SK-N-MC (cell line): ENCODE data around the gene RIIAD1.
"Not testable (repeated sequence)": the region's sequence is repeated elsewhere in the genome, so short reads cannot be mapped to it uniquely, and the experiment has no call there.

ENCODE experiments used
- DNase-seq: peaks from one replicate; pipeline ENCODE4 v3.0.0-alpha.2; 2011; ENCODE audit warnings: low read depth, low spot score
- H3K27ac ChIP-seq: fragments of 200-600 bp; sonication (generic); 2 replicates; pipeline ENCODE4 v1.5.1; 2016; ENCODE audit warnings: mixed run types
- H3K36me3 ChIP-seq: fragments of 200-600 bp; sonication (generic); 2 replicates; pipeline ENCODE4 v1.6.1; 2017; ENCODE audit warnings: antibody characterized with exemption, low read length, mixed read lengths; ENCODE audit not compliant: insufficient read depth
- H3K4me3 ChIP-seq: fragments of 200-600 bp; sonication (generic); 2 replicates; pipeline ENCODE4 v1.5.1; 2016
- H3K9ac ChIP-seq: fragments of 200-600 bp; sonication (generic); 2 replicates; pipeline ENCODE4 v1.8.0; 2017; ENCODE audit warnings: mixed run types, mixed read lengths; ENCODE audit not compliant: insufficient read length
- H3K9me3 ChIP-seq: fragments of 200-600 bp; sonication (generic); 2 replicates; pipeline ENCODE4 v1.6.1; 2017; ENCODE audit warnings: low read depth, mild to moderate bottlenecking, antibody characterized with exemption, low read length, moderate library complexity, mixed read lengths
- EZH2 ChIP-seq: fragments of 200-600 bp; sonication (generic); IDR thresholded peaks from one replicate; pipeline ENCODE4 v1.6.1; 2017; ENCODE audit warnings: antibody characterized with exemption
- FOXP2 ChIP-seq: optimal IDR thresholded peaks from 2 replicates; pipeline ENCODE3; 2011; ENCODE audit warnings: mild to moderate bottlenecking, moderate library complexity; ENCODE audit not compliant: insufficient read depth; ENCODE audit errors: extremely low read length, control extremely low read depth
- POLR2AphosphoS5 ChIP-seq: IDR thresholded peaks from 2 replicates; pipeline ENCODE4 v1.6.1; 2012; ENCODE audit warnings: mild to moderate bottlenecking, low read depth, low read length, borderline replicate concordance

Gene RIIAD1

GRCh38 chr1:151762941-151763921 lies 41.9 kb downstream of the RIIAD1 start, which contains the start of gene MRPL9:
Gene MRPL9 (minus strand): TSS chr1:151763496. CDS start chr1:151763479, 17 bp downstream.
- Histone ChIP-seq H3K36me3 (peaks cover 34% of the 10 kb centered on the region), H3K9ac (peak within 1 kb of the TSS; percentile 93), H3K27ac (peak within 1 kb of the TSS; percentile 51; the same call in 1 of the 2 replicates), H3K4me3 (peak within 1 kb of the TSS; percentile 93), H3K9me3 (no peaks in the 10 kb centered on the region)
- no peak for DNase-seq
- no peak for TF ChIP-seq EZH2
- peak; percentile 90 for TF ChIP-seq POLR2AphosphoS5

- H3K27ac ChIP-seq, result 0 out of 2 replicates have a peak overlapping the region, but pooled peaks have one; percentile 51
- H3K9ac ChIP-seq, result peak overlapping the region; percentile 93
- no peak for TF ChIP-seq EZH2
- TF ChIP-seq FOXP2, result no peak
- TF ChIP-seq POLR2AphosphoS5, result no peak
- no peaks in the 10 kb centered on the region for H3K9me3 ChIP-seq
- no peak for DNase-seq
- H3K36me3 ChIP-seq, result peaks cover 30% of the 10 kb centered on the region
- H3K4me3 ChIP-seq, result peak overlapping the region; percentile 93
These were observed 42.7 kb downstream of the RIIAD1 start for GRCh38 chr1:151763990-151764389.

- not testable (repeated sequence) for H3K4me3 ChIP-seq
These were observed 47.2 kb downstream of the RIIAD1 start for GRCh38 chr1:151768351-151769066.

GRCh38 chr1:151769270-151769669 lies 47.9 kb downstream of the RIIAD1 start:
- not testable (repeated sequence) for H3K4me3 ChIP-seq, H3K27ac ChIP-seq, H3K9me3 ChIP-seq, DNase-seq, H3K9ac ChIP-seq, H3K36me3 ChIP-seq

More at GRCh38 chr1:151768351-151769066, 47.2 kb downstream of the RIIAD1 start:
- not testable (repeated sequence) for DNase-seq, H3K9me3 ChIP-seq, H3K9ac ChIP-seq, H3K36me3 ChIP-seq, H3K27ac ChIP-seq

GRCh38 chr1:151773702-151774101 lies 52.4 kb downstream of the RIIAD1 start:
- H3K9me3 ChIP-seq, result no peaks in the 10 kb centered on the region
- H3K36me3 ChIP-seq, result no peaks in the 10 kb centered on the region
- no peak for TF ChIP-seq POLR2AphosphoS5
- TF ChIP-seq FOXP2, result no peak
- TF ChIP-seq EZH2, result no peak
- no peak overlapping the region for H3K27ac ChIP-seq
- DNase-seq, result no peak
- no peak overlapping the region for H3K4me3 ChIP-seq
- H3K9ac ChIP-seq, result no peak overlapping the region

GRCh38 chr1:151774256-151774922 lies 53.1 kb downstream of the RIIAD1 start:
- no peak for DNase-seq
- no peak overlapping the region for H3K27ac ChIP-seq
- TF ChIP-seq EZH2 (no peak), FOXP2 (no peak), POLR2AphosphoS5 (no peak)
- H3K4me3 ChIP-seq, result no peak overlapping the region
- H3K9ac ChIP-seq, result no peak overlapping the region
- H3K9me3 ChIP-seq, result no peaks in the 10 kb centered on the region
- H3K36me3 ChIP-seq, result no peaks in the 10 kb centered on the region

GRCh38 chr1:151775894-151776664 lies 54.8 kb downstream of the RIIAD1 start:
- no peak overlapping the region for H3K27ac ChIP-seq
- H3K9me3 ChIP-seq, result no peaks in the 10 kb centered on the region
- H3K9ac ChIP-seq, result no peak overlapping the region
- DNase-seq, result no peak
- TF ChIP-seq FOXP2 (no peak), EZH2 (no peak), POLR2AphosphoS5 (no peak)
- no peak overlapping the region for H3K4me3 ChIP-seq
- no peaks in the 10 kb centered on the region for H3K36me3 ChIP-seq

- no peaks in the 10 kb centered on the region for H3K36me3 ChIP-seq
These were observed 55.3 kb downstream of the RIIAD1 start for GRCh38 chr1:151776665-151777062.

More at GRCh38 chr1:151776665-151777062, 55.3 kb downstream of the RIIAD1 start:
- H3K4me3 ChIP-seq, result no peak overlapping the region
- DNase-seq, result no peak
- no peak overlapping the region for H3K9ac ChIP-seq
- TF ChIP-seq EZH2, result no peak
- TF ChIP-seq POLR2AphosphoS5, result no peak
- TF ChIP-seq FOXP2, result no peak
- H3K9me3 ChIP-seq, result no peaks in the 10 kb centered on the region
- no peak overlapping the region for H3K27ac ChIP-seq
